GM21723 (cell line): ENCODE measurements around the gene DAND5.

Source experiments
- ATAC-seq: cut with Tn5 transposase; IDR thresholded peaks from one replicate; pipeline ENCODE4 v1.9.1; 2021; ENCODE audit warnings: mild to moderate bottlenecking, moderate library complexity; ENCODE audit not compliant: unreplicated experiment

The DAND5 gene

DNA sequence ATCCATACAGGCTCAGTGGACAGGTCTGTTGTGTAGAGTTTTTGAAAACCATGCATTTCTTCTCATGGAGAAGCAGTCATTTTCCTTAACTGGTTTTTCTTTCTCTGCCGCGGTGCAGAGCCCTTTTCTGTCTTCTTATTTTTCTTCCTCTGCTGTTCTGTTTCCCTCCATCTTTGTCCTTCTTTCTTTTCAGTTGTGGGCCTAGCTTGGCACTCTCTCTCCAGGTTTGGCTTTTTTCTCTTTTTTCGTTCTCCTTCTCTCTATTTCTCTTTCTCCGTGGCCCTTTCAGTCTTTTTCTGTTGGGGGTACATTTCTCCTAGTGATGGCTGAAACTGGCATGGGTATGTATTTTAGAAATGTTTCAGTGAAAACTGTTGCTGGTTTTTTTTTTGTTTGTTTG is 50.0 kb downstream of the DAND5 start:
- ATAC-seq: no peak

DNA sequence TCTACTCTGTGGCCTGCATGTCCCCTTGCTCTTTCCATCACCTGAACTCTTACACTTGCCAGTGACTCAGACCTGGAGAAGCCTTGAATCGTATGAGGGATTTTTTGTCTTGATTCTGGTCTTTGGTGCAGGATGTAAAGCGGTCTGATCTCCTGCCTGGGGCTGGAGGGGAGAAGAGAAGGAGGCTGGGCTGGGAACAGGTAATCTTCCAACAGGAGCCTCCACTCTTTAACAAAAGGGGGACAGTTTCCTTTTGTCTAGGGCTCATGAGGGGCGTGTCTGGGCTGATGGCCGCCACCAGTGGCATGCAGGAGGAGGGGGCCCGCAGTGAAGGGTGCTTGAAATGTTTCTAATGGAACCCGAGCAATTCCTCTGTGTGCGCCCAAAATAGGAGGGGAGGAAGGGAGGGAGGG is 50.6 kb downstream of the DAND5 start:
- ATAC-seq: no peak

DNA sequence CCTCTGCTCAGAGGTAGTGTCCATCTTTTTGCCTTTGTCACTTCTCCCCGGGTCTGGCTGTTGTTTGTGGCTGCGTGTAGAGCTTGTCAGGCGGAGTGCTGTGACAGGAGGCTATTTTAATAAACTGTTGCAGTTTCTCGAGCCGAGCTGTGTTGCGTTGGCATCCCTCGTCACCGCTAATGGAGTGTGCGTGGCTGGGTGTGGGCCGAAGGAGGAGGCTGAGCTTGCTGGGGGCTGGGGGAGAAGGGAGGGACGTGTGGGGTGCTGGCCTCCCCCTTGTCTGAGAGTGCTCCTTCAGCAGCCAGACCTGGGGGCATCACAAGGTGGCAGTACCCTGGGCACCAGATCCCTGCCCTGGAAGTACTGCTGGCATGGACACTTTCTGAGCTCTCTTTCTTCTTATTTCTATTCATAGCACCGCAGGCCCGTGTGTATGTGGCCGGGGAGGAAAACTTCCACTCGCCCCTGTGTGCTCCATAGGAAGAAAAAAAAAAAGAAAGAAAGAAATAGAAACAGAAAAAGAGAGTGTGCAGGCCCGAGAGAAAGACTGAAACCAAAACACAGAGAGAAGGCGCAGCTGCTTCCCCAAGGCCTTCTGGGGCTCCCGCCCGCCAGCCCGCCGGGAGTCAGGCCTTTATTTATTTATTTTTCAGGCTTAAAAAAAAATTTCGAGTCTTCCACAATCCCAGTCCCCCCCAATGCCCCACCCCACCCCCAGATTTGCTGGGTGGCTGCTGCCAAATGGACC is 52.9 kb downstream of the DAND5 start:
- no peak for ATAC-seq

DNA sequence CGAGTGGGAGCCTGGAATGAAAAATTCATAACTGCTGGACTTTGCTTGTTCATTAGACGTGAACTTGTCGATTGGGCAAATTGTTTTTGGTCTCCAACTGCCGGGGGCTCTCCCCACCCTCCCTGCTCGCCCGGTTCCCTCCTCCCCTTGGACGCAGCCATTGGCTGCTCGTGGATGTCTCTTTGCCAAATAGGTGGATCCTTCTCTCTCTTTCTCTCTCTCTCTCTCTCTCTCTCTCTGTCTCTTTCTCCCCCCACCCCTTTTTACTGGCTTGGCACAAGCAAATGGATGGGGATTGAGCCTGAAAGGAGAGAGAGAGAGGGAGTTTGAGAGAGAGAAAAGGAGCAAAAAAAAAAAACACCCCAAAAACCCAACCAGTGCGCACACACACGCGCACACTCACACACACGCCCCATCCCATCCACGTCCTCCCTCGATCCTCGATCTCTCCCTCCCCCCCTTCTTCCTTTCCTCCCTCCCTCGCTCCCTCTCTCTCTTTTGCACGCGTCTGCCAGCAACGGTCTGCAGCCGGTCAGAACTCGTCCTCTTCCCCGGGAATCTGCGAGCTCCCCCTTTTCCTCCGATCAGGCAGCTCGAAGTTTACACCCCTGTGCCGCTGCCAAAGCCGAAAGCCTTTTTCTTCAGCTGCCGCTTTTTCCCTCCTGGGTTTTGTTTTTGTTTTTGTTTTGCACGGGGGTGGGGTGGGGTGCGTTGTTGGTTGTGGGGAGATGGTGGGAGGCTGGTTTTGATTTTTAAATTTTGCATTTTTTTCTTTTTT is 53.7 kb downstream of the DAND5 start:
- ATAC-seq: no peak

DNA sequence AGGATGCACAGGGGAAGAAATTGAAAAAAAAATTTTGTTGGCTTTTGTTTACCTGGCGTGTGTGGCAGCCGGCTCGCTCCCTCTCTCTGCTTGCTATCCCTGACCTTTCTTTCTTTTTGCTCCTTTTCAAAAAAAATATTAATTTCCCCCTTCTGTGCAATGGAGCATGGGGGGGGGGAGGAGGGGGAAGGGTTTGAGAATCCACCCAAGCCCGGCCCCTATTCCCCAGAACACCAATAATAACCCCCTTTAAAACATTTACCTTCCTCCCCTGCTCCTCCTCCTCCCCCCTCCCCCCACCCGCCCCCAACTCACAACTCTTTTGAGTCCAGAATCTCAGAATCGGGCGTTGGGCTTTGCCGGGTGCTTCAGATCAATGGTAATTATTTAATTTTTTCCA is 54.3 kb downstream of the DAND5 start:
- no peak for ATAC-seq
